ENCODE measurements around the gene CDKN3.
"Not testable (repeated sequence)": the region's sequence is repeated elsewhere in the genome, so short reads cannot be mapped to it uniquely, and the experiment has no call there.

Gene CDKN3

DNA sequence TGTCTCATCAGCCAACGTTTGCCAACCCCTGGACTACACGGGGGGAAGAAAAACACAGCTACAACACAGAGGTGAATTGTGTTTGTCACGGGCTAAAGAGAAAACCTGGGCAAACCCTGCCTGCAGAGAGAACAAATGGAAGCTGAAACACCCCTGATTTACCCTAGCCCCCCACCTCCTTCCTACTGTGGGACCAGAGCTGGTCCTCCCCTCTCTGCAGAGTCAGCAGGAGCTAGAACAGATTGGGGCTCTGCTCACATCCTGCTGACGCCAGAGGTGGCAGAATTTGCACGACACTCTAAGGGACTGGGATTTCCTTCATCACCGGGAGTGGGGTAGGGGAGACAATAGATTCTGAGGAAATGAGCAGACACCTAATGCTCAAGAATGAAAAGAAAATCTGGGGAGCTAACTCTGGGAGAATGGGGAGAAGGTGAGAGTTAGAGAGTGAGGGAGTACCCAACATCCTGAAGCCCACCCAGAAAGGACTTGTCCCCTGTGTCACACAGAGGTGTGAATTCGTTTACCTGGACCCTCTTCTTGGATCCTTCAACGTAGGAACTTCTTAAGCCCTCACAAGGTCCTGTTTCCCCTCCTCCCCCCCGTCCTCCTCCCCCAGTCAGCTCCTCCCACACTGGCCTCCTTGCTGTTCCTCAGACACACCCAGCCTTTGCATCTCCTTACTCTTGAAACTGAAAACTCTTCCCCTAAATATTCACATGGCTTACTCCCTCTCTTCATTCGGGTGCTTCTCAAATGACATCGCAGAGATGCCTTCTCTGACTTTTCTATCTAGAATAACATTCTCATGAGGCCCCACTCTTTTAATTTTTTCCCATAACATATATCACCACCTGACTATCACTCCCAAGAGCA lies 26.2 kb upstream of the CDKN3 start:
- no peak for DNase-seq (ENCODE audit: low read depth)

DNA sequence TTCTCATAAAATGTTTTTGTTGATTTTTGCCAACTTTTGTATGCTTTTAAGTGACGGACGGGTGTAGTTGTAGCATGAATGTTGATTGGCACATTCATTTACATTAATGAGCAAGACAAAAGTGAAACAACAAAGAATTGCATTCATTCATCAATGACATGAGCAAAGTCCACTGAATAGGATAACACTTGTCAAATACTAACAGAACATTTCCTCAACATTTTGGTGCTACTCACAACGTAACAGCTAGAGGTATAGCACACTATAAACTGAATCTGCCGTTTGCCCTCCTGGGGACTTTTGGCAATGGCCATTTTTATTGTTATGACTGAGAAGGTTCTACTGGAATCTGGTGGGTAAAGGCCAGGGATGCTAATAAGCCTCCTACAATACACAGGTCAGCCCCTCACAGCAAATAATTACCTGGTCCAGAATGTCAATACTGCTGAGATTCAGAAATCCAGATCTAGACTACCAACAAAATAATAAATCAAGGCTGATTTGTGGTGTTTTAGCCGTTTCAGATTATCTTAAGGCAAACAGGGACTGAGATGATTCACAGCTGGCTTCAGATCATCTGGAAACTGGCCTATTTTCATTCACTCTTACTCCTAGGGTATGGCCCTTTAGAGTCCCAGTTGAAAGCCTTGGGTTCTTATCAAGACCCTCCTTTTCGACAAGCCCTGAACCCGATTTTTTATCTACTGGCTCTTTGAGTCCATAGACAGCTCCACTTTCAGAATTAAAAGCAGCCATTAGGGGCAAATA lies 22.5 kb upstream of the CDKN3 start:
- no peak for DNase-seq (ENCODE audit: low read depth)

DNA sequence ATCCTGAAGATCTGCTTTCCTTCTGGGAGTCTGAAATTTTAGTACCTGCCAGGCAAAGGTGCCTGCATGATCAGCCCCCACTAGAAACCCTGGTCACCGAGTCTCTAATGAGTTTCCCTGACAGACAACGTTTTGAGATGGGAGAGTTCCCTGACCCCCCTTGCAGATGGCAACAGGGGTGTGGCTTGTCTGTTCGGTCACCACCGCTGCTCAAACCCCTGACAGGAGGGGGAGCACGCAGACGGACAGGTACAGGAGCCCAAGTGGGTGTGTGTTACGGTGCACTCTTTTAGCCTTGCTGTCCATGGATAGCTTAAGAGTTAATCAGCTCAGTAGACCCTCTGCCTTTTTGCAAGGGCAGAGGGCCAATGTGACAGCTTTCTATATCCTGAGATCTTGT lies 19.3 kb upstream of the CDKN3 start:
- no peak for DNase-seq (ENCODE audit: low read depth)

DNA sequence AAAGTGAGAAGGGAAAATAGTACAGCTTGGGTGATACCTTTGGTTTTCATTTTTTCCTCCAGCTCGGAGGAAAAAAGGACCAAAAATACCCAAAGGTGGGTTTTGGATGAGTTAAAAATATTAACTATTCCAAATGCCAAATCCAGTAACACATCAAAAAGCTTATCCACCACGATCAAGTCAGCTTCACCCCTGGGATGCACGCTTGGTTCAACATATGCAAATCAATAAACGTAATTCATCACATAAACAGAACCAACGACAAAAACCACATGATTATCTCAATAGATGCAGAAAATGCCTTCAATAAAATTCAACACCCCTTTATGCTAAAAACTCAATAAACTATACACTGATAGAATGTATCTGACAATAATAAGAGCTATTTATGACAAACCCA lies 17.9 kb upstream of the CDKN3 start:
- DNase-seq (ENCODE audit: low read depth): not testable (repeated sequence)

DNA sequence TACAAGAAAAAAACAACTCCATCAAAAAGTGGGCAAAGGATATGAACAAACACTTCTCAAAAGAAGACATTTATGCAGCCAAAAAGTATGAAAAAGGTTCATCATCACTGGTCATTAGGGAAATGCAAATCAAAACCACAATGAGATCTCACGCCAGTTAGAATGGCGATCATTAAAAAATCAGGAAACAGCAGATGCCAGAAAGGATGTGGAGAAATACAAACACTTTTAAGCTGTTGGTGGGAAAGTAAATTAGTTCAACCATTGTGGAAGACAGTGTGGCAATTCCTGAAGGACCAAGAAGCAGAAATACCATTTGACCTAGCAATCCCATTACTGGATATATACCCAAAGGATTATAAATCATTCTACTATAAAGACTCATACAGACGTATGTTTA lies 16.2 kb upstream of the CDKN3 start:
- not testable (repeated sequence) for DNase-seq (ENCODE audit: low read depth)

DNA sequence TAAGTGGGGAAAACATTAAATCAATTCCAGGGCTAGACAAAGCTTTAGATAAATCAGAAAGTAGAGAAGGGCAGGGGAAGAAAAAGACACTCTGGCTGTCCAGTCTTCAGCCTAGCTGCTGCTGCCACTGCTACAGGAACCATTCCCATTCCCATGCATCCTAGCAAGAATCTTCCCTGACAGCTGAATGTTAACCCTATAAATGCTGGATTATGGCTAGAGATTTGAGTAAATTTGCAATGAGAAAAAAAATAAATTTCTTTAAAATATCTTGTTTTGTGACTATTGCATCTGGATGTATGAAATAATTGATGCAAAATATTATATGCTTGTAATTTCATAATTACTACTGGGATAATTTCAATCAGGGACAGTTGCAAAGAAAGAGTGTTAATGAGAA lies 15.0 kb upstream of the CDKN3 start:
- no peak for DNase-seq (ENCODE audit: low read depth)

DNA sequence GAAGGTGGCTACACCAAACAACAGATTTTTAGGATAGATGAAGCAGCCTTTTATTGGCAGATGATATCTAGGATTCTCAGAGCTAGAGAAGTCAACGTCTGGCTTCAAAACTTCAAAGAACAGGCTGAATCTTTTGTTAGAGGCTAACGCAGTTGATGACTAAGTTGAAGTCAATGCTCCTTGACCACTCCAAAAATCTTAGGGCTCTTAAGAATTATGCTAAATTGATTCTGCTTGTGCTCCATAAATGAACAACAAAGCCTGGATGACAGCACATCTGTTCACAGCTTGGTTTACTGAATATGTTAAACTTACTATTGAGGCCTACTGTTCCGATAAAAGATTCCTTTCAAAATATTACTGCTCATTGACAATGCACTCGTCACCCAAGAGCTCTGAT lies 13.0 kb upstream of the CDKN3 start:
- DNase-seq (ENCODE audit: low read depth): no peak

DNA sequence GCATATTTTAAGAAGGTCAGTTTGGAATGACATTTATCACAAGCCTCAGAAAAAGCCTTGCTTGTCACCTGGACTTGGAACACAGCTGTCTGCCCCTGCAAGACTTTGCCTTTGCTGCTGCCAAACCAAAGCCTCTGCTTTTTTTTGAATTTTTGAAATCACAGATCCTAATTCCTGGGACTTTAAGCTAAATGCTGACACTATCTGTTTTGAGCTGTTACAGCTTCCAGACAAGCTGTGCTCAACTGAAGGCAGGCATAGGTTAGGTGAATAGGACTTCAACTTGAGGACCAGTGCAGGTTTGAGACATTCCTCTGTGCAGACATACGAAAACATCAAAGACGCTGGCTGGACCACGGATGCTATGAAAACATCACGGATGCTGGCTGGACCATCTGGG lies 11.3 kb upstream of the CDKN3 start:
- DNase-seq (ENCODE audit: low read depth): no peak

DNA sequence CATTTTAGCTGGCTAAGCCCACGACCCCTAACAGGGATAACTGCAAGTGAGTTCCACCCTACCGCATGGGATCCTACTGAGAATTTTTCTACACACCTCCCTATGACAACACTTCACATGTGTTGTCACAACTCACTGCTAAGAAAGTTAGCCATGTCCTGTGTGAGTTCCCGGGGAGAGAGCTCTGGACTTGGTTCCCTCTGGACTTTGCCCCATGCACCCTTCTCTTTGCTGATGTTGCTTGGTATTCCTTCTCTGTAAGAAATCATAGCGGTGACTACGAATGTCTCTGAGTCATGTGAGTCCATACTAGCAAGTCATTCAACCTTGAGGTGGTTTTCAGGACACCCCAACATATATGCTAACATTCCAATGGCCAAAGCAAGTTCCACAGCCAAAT lies 9.5 kb upstream of the CDKN3 start:
- no peak for DNase-seq (ENCODE audit: low read depth)

DNA sequence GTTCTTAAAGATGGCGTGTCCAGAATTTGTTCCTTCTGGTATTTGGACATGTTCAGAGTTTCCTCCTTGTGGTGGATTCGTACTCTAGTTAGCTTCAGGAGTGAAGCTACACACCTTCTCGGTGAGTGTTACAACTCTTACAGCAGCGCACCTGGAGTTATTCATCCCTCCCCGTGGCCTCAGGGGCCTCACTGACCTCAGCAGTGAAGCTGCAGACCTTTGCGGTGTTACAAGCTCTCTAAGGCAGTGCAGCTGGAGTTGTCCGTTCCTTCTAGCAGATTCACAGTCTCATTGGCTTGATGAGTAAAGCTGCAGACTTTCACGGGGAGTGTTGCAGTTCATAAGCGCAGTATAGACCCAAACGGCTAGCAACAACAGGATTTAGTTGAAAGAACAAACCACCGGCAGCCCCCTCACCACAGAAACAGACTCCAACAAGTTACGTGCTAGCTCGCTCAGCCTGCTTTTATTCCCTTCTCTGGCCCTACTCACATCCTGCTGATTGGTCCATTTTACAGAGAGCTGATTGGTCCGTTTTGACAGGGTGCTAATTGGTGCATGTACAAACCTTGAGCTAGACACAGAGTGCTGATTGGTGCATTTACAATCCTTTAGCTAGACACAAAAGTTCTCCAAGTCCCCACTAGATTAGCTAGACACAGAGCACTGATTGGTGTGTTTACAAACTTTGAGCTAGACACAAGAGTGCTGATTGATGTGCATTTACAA lies 4.5 kb upstream of the CDKN3 start:
- DNase-seq (ENCODE audit: low read depth): no peak

DNA sequence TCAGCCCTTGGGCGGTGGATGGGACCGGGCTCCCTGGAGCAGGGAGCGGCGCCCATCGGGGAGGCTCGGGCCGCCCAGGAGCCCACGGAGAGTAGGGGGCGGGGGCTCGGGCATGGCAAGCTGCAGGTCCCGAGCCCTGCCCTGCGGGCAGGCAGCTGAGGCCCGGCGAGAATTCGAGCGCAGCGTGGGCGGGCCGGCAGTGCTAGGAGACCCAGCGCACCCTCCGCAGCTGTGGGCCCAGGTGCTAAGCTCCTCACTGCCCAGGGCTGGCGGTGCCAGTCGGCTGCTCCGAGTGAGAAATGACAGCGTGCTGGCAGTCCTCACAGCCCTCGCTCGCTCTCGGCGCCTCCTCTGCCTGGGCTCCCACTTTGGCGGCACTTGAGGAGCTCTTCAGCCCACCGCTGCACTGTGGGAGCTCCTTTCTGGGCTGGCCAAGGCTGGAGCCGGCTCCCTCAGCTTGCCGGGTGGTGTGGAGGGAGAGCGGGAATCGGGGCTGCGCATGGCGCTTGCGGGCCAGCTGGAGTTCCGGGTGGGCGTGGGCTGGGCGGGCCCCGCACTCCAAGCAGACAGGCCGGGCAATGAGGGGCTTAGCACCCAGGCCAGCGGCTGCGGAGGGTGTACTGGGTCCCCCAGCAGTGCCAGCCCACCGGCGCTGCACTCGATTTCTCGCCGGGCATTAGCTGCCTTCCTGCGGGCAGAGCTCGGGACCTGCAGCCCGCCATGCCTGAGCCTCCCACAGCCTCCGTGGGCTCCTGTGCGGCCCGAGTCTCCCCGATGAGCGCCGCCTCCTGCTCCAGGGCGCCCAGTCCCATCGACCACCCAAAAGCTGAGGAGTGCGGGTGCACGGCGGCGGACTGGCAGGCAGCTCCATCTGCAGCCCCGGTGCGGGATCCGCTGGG lies 3.6 kb upstream of the CDKN3 start:
- DNase-seq (ENCODE audit: low read depth): not testable (repeated sequence)

DNA sequence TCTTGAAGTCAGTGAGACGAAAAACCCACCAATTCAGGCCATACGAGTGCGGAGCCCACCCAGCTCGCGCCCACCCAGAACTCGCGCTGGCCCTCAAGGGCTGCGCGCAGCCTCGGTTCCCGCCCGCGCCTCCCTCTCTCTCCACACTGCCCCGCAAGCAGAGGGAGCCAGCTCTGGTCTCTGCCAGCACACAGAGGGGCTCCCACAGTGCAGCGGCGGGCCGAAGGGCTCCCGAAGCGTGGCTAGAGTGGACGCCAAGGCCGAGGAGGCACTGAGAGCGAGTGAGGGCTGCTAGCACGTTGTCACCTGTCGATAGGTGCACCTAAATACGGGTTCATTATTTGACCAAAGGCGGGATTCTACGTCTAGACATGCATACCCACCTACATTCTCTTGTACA lies 2.2 kb upstream of the CDKN3 start:
- no peak for DNase-seq (ENCODE audit: low read depth)

DNA sequence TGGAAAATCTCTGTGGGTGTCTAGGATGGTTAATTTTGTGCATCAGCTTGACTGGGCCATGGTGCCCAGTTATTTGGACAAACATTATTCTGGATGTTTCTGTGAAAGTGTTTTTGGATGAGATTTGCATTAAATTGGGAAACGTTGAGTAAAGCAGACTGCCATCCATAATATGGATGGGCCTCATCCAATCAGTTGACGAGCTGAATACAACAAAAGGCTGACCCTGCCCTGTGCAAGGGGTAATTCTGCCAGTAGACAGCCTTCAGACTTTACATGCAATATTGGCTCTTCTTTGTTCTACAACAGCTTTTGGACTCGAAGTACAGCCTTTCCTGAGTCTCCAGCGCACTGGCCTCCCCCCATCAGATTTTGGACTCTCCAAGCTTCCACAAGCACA lies 1.5 kb upstream of the CDKN3 start:
- DNase-seq (ENCODE audit: low read depth): no peak

DNA sequence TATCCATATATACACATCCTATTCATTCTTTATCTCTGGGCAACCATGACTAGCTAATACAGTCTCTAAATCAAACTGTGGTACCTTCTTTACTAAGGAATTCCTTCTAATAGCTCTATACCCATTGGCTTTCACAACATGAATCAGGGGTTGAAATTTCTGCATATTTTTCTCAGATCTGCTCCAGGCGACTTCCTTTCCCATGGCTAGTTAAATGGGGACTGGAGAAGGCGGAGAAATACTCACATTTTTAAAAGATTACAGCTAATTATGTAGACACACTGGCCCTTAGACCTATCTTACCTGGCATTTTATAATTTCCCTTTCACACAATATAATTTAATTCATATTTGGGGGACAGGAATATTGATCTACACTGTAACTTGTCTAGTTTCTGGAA lies 1.1 kb upstream of the CDKN3 start:
- no peak for DNase-seq (ENCODE audit: low read depth)

DNA sequence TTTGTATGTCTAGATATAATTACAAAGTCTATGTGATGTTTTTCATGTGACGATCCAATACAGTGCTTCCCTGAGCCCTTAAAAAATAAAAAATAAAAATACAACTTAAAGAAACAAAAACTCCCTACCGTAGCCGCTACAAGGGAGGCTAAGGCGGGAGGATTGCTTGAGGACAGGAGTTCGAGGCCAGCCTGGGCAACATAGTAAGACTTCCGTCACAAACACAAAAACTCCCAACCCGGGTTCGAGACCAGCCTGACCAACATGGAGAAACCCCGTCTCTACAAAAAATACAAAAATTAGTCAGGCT lies 669 bp upstream of the CDKN3 start:
- no peak for DNase-seq (ENCODE audit: low read depth)

DNA sequence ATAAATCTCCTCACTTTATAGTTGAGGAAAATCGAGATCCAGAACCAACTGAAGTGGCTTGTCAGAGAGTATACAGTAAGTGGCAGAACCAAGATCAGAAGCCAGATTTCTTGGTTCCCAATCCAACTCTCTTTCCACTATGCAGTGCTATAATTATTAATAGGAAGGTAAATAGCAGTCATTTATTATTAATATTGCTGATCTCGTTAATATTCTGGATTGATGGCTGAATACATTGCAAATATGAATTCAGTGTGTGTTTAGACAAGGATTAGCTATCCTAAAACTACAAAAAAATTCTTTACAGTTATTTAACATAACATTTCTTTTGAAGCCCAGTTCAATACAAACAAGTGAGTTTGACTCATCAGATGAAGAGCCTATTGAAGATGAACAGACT lies 2.8 kb downstream of the CDKN3 start:
- no peak for DNase-seq (ENCODE audit: low read depth)

DNA sequence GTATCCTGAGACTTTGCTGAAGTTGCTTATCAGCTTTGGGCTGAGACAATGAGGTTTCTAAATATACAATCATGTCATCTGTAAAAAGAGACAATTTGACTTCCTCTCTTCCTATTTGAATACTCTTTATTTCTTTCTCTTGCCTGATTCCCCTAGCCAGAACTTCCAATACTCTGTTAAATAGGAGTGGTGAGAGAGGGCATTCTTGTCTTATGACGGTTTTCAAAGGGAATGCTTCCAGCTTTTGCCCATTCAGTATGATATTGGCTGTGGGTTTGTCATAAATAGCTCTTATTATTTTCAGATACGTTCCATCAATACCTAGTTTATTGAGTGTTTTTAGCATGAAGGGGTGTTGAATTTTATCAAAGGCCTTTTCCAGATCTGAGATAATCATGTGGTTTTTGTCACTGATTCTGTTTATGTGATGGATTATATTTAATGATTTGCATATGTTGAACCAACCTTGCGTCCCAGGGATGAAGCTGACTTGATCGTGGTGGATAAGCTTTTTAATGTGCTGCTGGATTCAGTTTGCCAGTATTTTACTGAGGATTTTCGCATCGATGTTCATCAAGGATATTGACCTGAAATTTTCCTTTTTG lies 6.7 kb downstream of the CDKN3 start:
- not testable (repeated sequence) for DNase-seq (ENCODE audit: low read depth)

DNA sequence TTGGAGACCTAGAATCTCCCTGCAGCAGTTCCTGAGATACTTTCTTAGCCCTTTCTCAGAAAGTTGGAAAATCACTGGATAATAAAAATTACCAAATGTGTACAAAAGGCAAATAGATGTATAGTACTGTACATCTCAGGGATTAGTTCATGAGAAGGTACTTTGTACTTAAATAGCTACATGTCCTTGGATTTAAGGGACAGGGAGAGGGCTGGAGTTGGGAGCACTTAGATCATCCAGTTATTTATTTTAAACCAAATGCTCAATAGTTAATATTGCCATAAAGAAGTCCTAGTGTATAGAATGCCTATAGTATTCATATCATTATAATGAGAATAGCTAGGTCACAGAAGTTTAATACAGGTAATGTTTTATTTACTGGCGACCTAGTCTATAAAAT lies 13.4 kb downstream of the CDKN3 start:
- no peak for DNase-seq (ENCODE audit: low read depth)

DNA sequence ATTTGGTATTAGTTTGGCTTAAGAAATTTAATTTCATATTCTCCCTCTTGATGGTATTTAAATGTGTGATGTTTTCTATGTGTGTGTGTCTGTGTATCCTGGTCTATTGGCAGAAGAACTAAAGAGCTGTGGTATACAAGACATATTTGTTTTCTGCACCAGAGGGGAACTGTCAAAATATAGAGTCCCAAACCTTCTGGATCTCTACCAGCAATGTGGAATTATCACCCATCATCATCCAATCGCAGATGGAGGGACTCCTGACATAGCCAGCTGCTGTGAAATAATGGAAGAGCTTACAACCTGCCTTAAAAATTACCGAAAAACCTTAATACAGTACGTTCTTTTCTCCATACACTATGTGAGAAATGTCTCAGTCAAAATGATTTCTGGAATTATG lies 14.6 kb downstream of the CDKN3 start:
- no peak for DNase-seq (ENCODE audit: low read depth)

DNA sequence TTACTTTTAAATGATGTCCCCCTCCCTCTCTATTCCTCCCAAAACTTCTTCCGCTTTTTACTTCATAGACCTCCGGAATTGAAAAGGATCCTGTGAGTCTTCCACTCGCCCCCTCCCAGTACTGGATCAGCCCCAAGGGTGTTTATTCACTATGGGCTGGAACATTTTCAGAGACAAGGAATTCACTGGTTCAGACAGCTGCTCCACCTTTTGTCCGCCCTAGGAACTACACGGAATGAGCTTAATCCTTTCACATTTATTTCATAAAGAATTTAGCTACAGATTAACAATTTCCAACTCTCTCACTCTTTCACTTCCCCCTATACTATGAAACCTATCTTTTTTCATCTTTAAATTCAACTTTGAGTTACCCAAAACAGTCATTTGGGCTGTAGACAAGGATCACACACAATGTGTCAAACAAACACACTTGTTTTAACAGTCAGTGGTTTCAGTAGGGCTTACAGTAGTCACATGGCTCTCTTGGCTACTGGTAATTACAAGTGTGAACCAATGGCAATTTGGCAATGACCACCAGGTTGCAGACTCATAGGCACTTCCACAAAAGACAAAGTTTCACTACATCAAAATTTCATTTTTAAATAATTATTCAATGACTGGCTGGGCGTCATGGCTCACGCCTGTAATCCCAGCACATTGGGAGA lies 23.8 kb downstream of the CDKN3 start:
- DNase-seq (ENCODE audit: low read depth): no peak

DNA sequence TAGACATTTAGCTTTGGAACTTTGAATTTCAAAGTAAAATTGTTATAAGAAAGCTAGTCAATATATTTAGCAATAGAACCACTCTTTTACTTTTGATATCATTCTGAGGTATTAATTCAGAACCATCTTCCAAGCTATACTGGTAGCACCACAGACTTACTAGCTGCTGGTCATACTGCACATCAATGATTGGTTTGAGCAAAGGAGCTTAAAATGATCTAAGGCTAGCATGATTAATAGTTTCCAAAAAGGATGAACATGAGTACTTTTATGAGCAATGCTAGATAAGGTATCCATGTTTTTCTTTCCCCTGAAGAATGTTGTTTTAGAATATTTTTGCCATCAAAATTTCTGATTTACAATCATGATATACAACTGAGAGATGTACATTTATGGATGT lies 27.2 kb downstream of the CDKN3 start:
- no peak for DNase-seq (ENCODE audit: low read depth)
